HG03280 (cell line): ENCODE data around the gene ARL14.
A peak's percentile ranks its signal among the peaks of the same experiment; 100 is the strongest.
"Not testable (repeated sequence)": the region's sequence is repeated elsewhere in the genome, so short reads cannot be mapped to it uniquely, and the experiment has no call there.

Experiments
- ATAC-seq: cut with Tn5 transposase; IDR thresholded peaks from one replicate; pipeline ENCODE4 v1.9.1; 2021; ENCODE audit warnings: mild to moderate bottlenecking, moderate library complexity; ENCODE audit not compliant: unreplicated experiment

The ARL14 gene

GRCh38 chr3:160675566-160676124 lies 1.3 kb upstream of the ARL14 start:
- ATAC-seq, result no peak

DNA sequence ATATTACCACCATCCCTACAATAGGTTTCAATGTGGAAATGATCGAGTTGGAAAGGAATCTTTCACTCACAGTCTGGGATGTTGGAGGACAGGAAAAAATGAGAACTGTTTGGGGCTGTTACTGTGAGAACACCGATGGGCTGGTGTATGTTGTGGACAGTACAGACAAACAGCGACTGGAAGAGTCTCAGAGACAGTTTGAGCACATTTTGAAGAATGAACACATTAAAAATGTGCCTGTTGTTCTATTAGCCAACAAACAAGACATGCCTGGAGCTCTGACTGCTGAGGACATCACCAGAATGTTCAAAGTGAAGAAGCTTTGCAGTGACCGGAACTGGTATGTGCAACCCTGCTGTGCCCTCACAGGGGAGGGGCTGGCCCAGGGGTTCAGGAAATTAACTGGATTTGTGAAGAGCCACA lies 510 bp downstream of the ARL14 start:
- no peak for ATAC-seq

DNA sequence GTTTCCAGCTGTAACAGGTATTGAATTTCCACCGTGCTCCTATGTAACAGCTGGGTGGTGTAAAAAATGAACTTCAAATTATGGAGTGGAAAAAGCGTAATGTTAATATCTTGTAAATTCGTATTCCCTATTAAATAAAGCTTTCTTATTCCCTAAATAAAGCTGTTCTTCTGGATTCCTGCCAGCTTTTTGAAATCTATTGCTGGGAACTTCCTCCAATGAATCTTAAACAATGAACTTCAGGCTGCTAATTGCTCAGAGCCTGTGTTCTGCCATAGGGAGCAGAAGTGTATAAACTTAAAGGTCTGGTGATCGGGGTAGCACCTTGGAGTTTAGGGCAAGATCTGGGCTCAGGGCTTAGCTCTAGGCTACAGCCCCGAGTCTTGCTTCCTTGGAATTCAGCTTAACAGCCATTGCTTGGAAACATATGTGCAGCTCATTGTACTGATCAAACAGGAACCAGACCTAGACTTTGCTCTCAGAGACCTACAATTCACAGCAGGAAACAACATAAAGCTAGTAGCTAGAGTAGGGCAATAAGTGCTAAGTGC lies 1.4 kb downstream of the ARL14 start:
- ATAC-seq, result no peak

- no peak for ATAC-seq
Observed at GRCh38 chr3:160684368-160684740, 7.4 kb downstream of the ARL14 start.

DNA sequence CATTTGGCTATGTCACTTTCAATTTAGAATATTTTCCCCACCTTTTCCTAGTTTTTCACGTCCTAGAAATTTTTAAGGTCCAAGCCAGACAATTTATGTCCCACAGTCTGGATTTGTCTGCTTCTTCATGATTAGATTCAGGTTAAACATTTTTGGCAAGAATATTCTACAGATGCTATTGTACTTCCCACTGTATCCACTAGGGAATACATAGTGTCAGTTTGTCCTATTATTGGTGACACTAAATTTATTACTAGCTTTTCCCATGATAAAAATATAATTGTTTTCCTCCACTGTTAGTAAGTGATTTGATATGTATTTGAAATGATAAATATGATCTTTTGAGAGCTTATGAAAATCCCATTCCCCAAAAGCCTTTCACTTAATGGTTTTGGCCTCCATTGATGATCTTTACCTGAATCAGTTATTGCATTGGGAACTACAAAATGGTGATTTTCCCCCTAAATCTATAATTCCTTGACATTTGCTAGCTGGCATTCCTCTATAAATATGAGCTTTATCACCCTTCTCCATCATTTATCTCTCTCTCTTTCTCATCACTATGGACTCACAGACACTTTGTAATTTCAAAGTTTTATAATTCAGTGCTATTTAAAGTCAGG lies 8.3 kb downstream of the ARL14 start:
- ATAC-seq, result no peak

DNA sequence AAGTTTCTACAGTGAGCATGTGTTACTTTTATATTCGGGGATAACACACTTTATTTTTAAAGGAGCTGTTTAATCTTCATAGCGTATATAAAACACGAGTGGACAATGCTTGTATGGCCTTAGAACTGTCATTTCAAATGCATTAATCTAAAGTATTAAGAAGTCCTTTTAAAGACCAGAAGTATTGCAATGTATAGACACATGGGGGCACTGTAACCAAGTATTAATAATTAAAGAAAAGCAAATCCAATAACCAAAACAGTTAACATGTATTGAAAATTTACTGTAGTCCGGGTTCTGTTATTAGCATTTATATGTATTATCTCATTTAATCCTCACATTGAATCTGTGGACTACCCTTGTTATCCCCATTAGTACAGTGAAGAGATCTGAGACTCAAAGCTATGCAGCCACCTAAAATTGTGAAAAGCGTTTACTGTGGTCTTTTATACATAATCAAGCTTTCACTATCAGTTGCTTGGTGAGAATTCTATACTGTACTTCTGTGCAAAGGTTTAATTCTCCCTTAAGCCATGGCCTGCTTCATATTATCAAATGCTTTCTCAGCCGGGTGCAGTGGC lies 10.1 kb downstream of the ARL14 start:
- no peak for ATAC-seq

- ATAC-seq, result no peak
Observed at GRCh38 chr3:160691151-160691550, 14.2 kb downstream of the ARL14 start.

GRCh38 chr3:160691962-160692361 lies 15.0 kb downstream of the ARL14 start:
- no peak for ATAC-seq

GRCh38 chr3:160693191-160693590 lies 16.2 kb downstream of the ARL14 start:
- ATAC-seq, result no peak

- ATAC-seq, result no peak
Observed at GRCh38 chr3:160694345-160694744, 17.4 kb downstream of the ARL14 start.

- no peak for ATAC-seq
Observed at GRCh38 chr3:160695003-160695402, 18.0 kb downstream of the ARL14 start.

- no peak for ATAC-seq
Observed at GRCh38 chr3:160695915-160696327, 19.0 kb downstream of the ARL14 start.

DNA sequence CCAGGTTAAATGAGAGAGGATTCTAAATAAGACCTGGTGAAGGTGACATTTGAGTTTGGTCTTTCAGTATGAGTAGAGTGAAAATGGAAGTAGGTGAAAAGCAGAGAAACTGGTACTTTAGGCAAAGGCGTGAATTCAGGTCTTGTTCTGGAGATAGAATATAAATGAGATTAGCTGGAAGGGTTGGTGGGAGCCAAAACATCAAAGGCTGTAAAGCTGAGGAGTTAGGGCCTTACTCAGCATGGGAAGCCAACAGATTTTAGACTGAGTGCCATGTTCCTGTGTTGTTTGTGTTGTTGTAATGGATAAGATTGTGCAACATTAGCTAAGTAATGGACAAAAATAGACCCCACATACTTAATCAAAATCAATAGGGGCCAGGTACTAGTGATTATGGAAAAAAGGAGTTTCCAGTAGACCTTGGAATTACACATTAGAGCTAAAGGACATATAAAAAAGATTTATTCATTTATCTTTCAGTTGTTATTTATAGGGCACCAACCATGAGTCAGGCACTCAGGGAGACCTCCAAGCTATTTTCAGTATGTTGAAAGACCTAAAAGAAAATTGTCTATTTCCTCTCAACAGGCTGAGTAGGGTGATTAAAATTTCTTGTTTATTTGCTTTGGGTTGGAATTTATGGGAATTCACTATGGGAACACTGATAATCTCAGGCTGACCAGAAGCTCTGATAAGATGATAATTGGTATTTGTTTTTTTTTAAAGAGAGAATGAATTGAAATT lies 20.8 kb downstream of the ARL14 start:
- ATAC-seq, result peak; percentile 64

DNA sequence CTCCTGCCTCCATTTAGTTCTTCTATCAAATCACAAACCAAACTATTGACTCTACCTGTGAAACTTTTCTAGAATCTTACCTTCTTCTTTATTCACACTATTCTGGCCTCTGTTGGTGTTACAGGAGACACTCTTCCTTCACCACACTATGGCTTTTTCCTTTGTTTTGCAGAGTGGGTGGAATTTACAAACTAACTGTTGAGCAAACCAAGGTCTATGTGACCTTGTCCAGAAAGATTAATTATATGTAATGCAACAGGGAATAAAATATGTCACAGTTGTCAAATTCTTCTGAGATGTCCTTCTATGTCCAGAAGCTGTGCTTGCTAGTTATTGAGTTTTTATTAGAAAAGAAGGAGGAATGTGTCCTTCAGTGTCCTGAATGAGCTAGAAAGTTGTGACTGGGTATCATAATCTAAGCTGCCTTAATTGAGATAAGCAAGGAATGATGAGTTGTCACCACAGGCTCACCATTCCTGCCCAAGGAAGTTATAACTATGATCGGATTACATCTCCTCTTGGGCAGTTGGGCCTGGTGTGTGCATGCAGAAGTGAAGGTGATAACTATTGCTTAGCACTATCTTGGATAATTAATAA lies 21.7 kb downstream of the ARL14 start:
- no peak for ATAC-seq

GRCh38 chr3:160701490-160701889 lies 24.5 kb downstream of the ARL14 start:
- no peak for ATAC-seq

DNA sequence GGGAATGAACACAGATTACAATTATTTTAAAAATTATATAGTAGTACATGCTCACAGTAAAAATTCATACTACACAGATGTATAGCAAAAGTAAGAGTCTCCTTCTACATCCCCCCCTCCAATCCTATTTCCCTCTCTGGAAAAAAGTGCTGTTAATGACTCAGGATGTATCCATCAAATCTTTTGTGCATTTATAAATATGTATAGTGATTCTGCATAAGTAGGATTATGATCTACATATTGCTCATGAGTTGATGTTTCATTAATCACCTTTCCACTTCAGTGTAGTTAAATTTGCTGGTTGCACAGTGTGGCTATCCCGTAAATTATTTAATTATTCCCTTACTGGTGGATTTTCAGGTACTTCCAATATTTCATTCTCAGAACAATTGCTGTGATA lies 25.3 kb downstream of the ARL14 start:
- ATAC-seq, result no peak

DNA sequence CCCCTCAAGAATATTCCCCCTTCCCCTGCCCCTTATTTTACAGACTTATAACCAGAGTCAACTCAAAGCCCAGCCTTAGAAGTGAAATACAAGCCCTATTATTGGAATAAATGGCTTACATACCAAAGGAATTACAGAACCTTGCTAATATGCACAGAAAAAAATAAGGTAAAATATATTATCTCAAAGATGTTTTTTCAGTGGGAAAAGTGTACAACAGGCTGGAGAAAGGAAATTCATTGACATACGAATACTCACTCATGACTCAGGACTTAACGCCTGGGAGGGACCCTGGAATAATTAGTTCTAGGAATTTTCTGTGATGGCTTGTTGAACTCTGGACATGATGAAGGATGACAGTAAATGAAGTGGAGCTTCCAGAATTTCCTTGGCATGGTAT lies 27.0 kb downstream of the ARL14 start:
- no peak for ATAC-seq

DNA sequence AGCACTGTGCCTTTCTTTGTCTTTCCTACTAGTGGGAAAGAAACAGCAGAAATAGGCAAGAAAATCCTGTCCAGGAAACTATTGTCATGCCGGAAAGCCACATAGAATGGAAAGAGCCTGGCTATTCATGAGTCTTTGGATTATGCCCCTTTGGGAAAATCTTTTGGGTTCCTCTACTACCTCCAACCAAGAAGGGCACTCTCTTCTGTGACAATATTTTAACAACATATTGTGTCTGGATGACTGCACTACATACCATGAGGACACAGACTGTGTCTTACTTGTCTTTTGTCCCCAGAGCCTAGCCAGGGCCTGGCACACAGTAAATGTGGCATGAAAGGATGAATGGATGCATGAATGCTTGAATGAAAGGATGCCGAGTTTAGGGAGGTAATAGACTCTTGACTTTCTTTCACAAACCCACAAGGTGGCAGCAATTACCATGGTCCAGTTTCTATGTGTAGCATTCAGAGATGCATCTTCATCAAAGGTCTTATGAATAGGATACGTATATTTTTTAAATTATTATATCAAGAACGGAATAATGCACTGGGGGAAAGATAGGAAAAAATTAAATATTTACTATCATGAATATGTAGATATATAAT lies 30.3 kb downstream of the ARL14 start:
- peak; percentile 60 for ATAC-seq

GRCh38 chr3:160709477-160710182 lies 32.7 kb downstream of the ARL14 start:
- ATAC-seq, result no peak

- not testable (repeated sequence) for ATAC-seq
Observed at GRCh38 chr3:160713144-160713543, 36.2 kb downstream of the ARL14 start.
